Activated CD8-positive, alpha-beta memory T cell treated with anti-CD3 and anti-CD28 coated beads for 4 hours (primary cell): ENCODE measurements around the gene ROCK2.
"Not testable (repeated sequence)": the region's sequence is repeated elsewhere in the genome, so short reads cannot be mapped to it uniquely, and the experiment has no call there.

Experiments used
- DNase-seq, 2 donors: peaks; one replicate each; pipeline ENCODE4 v3.0.0-alpha.2; 2020; ENCODE audit warnings: low read depth in 2 of 2

The ROCK2 gene

DNA sequence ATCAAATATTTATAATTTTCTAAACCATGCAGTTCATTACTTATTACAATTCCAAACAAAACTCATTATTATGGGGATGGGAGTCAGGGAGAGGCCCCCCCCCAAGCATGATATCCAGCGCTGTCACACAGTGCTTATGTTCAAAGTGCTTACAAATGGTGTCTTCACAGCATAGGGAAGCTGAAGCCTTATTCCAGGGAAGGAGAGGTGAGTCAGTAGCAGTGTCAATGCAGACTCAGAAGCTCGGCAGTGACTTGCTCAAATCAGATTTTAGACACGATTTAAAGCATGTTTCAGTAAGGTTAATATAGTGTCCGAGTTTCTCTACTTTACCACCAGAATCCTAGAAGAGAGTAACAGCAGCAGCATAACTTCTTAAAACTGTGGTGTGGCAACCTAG, 164.5 kb downstream of the ROCK2 start:
- no peak for DNase-seq

DNA sequence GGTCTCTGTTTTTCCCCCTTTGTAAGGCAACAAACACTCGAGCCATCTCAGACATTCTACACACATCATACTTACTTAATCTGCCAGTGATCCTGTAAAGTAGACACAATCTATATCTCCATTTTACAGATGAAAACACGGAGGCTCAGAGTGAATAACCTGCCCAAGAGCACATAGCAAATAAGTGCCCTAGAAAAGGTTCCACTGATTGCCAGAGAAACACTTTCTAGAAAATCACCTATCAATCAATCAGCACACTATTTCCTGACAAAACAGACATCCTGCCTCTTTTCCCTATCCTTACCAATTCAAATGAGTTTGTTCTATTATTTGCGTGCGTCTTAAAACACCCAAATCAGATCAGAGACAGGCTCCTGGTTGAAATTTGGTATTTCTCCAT, 165.2 kb downstream of the ROCK2 start:
- DNase-seq = no peak

DNA sequence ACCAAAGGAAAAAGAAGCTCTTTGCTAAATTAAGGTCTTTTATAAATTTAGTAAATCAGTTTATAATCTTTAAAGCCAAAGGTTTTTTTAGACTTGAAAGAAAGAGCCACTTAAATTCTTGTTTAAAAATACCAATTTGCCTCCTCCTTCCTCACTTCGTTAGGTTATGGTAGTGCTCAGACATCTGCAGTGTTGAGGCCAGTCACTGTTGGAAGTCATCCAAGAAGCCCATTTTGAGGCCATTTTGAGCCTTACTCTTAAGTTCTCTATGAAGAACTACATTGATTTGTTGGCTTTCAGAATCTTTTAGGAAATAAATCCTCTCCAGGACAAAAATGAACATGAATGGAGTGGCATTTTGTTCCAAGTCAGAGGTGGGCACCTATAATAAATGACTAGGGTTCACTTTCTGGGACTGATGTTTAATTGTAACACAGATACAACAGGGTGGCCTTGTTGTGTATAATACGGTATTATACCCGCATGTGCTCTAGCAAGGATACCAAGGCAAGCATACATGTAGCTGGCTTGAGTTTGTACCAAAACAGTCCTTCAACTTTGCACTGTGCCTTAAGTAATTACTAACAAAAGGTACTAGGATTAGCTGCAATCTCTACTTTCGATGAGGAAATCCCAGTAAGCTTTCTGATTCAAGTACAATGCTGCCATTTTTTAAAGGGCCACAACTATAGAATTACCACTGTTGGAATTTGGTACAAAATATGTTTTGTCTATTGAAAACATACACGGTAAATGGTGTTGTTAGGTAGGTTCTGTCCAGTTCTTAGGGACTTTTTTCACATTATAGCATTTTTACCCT, 166.4 kb downstream of the ROCK2 start:
- no peak for DNase-seq

DNA sequence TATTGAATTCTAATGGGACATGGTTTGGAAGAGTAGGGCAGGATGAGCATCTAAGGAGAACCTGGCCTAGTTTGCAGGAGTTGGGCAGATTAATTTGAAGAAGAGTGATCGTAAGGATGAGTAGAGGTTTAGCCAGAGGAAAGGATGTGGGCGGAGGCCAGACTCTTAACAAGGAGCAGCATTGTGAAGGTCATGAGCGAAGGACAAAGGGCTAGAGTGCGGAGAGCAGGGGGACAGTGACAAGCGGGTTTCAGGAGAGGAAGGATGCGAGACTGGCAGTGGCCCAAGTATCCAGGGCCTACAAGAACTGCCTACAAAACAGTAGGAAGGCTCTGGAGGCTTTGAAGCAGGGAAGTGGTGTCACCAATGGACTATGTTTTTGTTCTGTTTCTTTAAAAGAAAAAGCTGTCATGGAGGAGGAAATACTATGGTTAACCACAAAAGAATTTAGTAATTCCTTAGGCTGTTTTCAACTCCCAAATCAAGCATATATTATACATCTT, 169.1 kb downstream of the ROCK2 start:
- DNase-seq = no peak

GRCh38 chr2:11174222-11174621, 170.2 kb downstream of the ROCK2 start:
- no peak for DNase-seq

- DNase-seq = no peak
Observed at GRCh38 chr2:11169333-11169732, 175.1 kb downstream of the ROCK2 start.

DNA sequence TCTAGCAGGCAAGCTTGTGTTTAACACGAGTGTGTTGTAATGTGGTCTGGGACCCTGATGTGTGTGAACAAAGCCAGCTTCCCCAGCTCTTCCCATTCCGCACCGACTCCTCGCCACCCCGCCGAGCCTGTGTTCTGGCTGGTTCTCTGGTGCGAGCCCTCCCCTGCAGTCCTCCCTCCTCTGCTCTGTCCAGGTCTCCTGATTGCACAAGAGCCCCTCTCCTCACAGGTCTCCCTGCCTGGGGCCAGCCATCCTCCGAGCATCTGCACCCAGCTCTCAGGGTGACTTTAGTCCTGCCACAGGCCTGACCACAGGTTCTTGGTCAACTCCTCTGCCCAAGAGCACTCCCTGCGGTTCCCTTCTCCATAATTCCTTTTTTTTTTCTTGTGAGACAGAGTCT, 175.9 kb downstream of the ROCK2 start:
- DNase-seq = no peak

DNA sequence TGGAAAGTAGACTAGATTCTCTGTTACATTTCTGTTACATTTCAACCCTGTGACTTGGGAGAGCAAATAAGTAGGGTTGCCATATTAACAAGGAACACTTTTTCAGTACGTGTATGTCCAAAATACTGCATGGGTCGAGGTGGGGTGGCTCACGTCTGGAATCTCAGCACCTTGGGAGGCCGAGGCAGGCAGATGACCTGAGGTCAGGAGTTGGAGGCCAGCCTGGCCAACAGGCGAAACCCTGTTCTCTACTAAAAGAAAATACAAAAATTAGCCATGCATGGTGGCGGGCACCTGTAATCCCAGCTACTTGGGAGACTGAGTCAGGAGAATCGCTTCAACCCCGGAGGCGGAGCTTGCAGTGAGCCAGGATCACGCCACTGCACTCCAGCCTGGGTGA, 178.0 kb downstream of the ROCK2 start:
- DNase-seq = no peak

DNA sequence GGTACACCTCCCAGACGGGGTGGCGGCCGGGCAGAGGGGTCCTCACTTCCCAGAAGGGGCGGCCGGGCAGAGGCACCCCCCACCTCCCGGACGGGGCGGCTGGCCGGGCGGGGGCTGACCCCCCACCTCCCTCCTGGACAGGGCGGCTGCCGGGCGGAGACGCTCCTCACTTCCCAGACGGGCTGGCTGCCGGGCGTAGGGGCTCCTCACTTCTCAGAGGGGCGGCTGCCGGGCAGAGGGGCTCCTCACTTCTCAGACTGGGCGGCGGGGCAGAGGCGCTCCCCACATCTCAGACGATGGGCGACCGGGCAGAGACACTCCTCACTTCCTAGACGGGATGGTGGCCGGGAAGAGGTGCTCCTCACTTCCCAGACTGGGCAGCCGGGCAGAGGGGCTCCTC, 179.4 kb downstream of the ROCK2 start:
- not testable (repeated sequence) for DNase-seq

- no peak for DNase-seq
Observed at GRCh38 chr2:11163439-11164317, 180.8 kb downstream of the ROCK2 start.

DNA sequence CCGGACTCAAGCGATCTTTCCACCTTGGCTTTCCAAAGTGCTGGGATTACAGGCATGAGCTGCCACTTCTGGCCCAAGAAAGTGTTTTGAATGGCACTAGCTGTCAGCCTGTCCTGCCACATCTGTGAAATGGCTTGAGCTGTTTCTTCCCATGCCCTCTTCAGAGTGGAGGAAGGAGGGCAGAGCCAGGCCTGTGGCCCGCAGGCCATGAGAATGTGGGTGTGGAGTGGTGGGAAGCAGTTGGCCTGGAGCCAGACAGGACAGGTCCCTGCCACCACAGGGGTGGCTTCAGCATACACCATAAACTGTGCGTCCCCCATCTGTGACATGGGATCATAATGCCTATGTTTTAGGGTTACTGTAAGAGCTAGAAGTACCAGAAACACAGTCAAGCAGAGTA, 182.7 kb downstream of the ROCK2 start:
- DNase-seq = no peak

- DNase-seq = no peak
Observed at GRCh38 chr2:11160731-11161455, 183.5 kb downstream of the ROCK2 start.

- DNase-seq = no peak
Observed at GRCh38 chr2:11160256-11160655, 184.2 kb downstream of the ROCK2 start.

GRCh38 chr2:11159574-11160170, 184.8 kb downstream of the ROCK2 start:
- no peak for DNase-seq

DNA sequence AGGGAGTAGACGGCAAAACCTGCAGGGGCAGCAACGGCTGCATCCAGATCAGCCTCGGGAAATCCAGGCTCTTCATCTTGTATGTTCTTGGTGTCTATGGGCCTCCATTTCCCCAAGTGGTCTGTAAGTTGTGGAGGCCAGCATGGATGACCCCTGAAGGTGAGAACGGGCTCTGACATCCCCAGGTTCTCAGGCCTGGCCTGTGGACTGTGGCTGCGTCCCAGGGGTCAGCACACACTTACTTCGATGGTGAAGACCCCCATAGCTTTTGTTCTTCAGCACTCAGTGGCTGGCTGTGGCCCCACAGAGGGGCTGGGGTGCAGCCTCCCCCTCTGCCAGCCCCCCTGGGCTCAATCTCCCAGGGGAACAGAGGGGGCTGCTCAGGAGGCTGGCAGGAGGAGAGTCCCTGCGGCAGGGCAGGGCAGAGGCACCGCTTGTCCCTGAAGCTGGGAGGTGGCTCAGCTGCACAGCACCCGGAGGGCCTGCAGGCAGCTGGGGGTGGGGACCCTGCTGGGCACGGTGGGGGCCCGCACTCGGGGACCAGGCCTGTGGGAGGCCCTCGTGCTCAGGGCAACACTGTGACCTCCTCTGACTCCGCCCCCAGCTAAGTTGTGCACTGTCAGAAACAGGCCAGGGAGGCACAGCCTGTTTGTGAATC, 185.4 kb downstream of the ROCK2 start:
- DNase-seq = no peak

GRCh38 chr2:11157731-11158130, 186.7 kb downstream of the ROCK2 start:
- DNase-seq = no peak

DNA sequence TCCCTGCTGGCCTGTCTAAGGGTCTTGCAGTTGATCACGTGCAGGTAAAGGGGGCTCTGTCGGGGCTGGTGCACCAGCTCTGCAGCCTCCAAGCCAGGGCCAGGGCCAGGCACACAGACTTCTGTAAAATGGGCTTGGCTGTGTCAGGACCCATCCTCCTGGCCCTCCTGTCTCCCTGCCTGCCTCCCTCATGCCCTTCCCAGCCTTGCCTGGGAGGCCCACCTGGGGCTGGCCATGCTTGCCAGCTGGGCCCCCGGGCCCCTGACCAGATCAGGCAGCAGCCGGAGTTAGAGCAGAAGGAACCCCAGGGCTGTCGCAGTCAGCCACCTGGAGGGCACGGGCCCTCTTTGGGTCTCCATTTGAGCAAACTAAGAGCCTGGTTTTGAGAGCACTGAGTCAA, 187.1 kb downstream of the ROCK2 start:
- DNase-seq = no peak

DNA sequence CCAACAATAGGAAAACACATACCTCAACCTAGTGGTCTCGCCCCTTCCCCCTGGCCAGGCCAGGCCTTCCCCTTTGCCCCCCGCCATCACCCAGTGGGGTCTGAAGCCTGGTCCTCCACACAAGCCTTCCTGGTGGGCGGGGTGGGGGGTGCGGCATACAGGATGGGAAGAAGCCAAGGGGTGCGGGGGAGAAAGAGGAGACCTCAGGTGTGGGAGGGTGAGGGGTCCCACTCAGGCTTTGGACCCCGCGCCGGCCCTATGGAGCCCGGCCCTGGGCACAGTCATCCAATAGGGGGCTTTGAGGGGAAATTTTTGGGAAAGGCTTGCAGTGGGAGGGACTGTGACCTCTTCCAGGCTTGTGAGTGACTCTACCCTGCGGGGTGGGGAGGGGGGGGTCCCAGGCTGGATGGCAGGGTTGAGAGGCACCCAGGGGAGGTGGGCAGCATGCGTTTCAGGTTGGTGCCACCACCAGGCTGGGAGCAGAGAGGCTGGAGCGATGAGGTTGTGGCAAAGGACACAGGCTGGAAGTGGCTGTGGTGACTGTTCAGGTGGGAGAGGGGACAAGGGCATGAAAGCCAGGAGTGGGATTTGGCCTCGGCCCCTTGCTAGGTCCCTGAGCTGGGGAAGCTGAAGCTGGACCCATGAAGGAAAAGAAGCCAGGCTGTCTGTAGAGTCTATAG, 187.9 kb downstream of the ROCK2 start:
- no peak for DNase-seq

DNA sequence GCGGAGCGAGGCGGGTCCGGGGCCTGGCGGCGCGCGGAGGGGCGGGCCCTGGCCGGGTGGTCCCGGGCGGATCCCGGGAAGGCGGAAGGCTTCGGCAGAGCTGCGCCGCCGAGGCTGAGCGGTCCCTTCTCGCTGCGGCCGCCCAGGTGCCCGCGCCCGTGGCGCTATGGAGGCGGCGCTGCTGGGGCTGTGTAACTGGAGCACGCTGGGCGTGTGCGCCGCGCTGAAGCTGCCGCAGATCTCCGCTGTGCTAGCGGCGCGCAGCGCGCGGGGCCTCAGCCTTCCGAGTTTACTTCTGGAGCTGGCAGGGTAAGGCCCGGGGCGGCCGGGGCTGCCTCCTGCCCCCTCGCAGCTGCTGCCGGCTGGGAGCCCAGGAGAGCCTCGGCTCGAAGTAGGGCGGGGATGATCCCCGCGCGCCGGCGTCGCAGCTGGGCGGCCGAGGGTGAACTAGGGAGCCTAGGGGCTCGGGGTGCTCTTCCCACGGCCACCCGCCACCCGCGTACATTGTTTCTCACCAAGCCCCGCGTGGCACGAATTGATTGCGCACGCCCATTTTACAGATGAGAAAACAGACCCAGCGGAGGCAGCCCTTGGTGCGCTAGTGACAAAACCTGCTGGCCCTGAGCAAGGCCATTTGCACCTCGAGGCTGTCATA, 188.9 kb downstream of the ROCK2 start, which contains the start of gene SLC66A3:
SLC66A3 (plus strand) TSS at position 87 of the 655 bp plus-strand sequence; CDS start at position 167, 80 bp downstream.
- DNase-seq = no peak

GRCh38 chr2:11154923-11155380, 189.5 kb downstream of the ROCK2 start:
- DNase-seq = peak; percentile 96 to 99
